OCI-LY7 (cell line): Measurements from ENCODE around the gene SERPINA1. TPM values are rescaled to one million over a fixed set of nuclear protein-coding genes. Genes with fewer than 3 reads are reported as not detected.

Experiments used
- BruUV-seq: library from RNA; stranded (reverse); fragments of 400-500 nt; replicated peaks from 2 replicates; lab custom pipeline; 2021; lab: Mats Ljungman, UMichigan
- CTCF ChIA-PET: fragments of 300-600 bp; sonication (Branson Sonifier 250); formaldehyde crosslinking; loops from one replicate; lab custom pipeline; 2022; ENCODE audit warnings: antibody characterized with exemption; ENCODE audit not compliant: unreplicated experiment; lab: Charles Lee
- POLR2A ChIA-PET: fragments of 300-600 bp; sonication (Branson Sonifier 250); formaldehyde crosslinking; loops from one replicate; lab custom pipeline; 2022; ENCODE audit warnings: antibody characterized with exemption; lab: Charles Lee
- DNase-seq: peaks from one replicate; pipeline ENCODE4 v3.0.0-alpha.2; 2015; ENCODE audit warnings: low spot score
- H2AFZ ChIP-seq: fragments of 200-600 bp; sonication (generic), shearing (Covaris generic); 2 replicates; pipeline ENCODE4 v1.6.1; 2014; ENCODE audit warnings: mild to moderate bottlenecking, antibody characterized with exemption, low read length, moderate library complexity
- H3K27ac ChIP-seq: fragments of 200-600 bp; sonication (generic); 2 replicates; pipeline ENCODE4 v1.5.1; 2014; ENCODE audit warnings: mixed run types, low read depth, mild to moderate bottlenecking, moderate library complexity, low read length, inconsistent platforms; ENCODE audit not compliant: poor library complexity, severe bottlenecking
- H3K36me3 ChIP-seq: fragments of 200-600 bp; sonication (generic); 2 replicates; pipeline ENCODE4 v1.6.1; 2014; ENCODE audit warnings: mild to moderate bottlenecking, antibody characterized with exemption, low read length, moderate library complexity, mixed read lengths; ENCODE audit not compliant: insufficient read depth
- H3K4me1 ChIP-seq: fragments of 200-600 bp; sonication (generic); 2 replicates; pipeline ENCODE4 v1.5.1; 2014; ENCODE audit warnings: mild to moderate bottlenecking, low read length; ENCODE audit not compliant: insufficient read depth, poor library complexity, severe bottlenecking
- H3K4me2 ChIP-seq: fragments of 200-600 bp; sonication (generic); 2 replicates; pipeline ENCODE4 v1.6.1; 2014; ENCODE audit warnings: mild to moderate bottlenecking, low read length
- H3K4me3 ChIP-seq: fragments of 200-600 bp; sonication (generic); 2 replicates; pipeline ENCODE4 v1.5.1; 2014; ENCODE audit warnings: mild to moderate bottlenecking, low read depth, low read length; ENCODE audit not compliant: poor library complexity, severe bottlenecking
- H3K79me2 ChIP-seq: fragments of 200-600 bp; sonication (generic); 2 replicates; pipeline ENCODE4 v1.6.1; 2016; ENCODE audit warnings: low read depth, mild to moderate bottlenecking, low read length, moderate library complexity, mixed read lengths; ENCODE audit not compliant: insufficient read depth
- H3K9me2 ChIP-seq: fragments of 200-600 bp; sonication (generic); 2 replicates; pipeline ENCODE4 v1.6.1; 2016; ENCODE audit warnings: mild to moderate bottlenecking, low read length, mixed read lengths; ENCODE audit not compliant: insufficient read depth
- H3K9me3 ChIP-seq: fragments of 200-600 bp; sonication (generic); 2 replicates; pipeline ENCODE4 v1.6.1; 2014; ENCODE audit warnings: mild to moderate bottlenecking, mixed run types, low read length, mixed read lengths
- H4K20me1 ChIP-seq: fragments of 200-600 bp; sonication (generic); 2 replicates; pipeline ENCODE4 v1.6.1; 2014; ENCODE audit warnings: mild to moderate bottlenecking, antibody characterized with exemption, low read length, moderate library complexity, mixed read lengths; ENCODE audit not compliant: insufficient read depth
- EZH2phosphoT487 ChIP-seq: fragments of 200-600 bp; sonication (generic); IDR thresholded peaks from 2 replicates; pipeline ENCODE4 v1.6.1; 2018; ENCODE audit warnings: low read depth, borderline replicate concordance, mild to moderate bottlenecking, mixed run types, antibody characterized with exemption, low read length, moderate library complexity, mixed read lengths
- intact Hi-C: fragments of 100-400 bp; cut with micrococcal nuclease; formaldehyde crosslinking; loops from one replicate; pipeline ENCODE4 v1.10.0; 2022; ENCODE audit not compliant: unreplicated experiment
- total RNA-seq, 2 experiments: library from RNA; depleted of rRNA in 1 of 2; stranded (reverse); fragments of >200 nt in 1 of 2; shearing (Covaris generic) in 1 of 2; gene quantifications; 2 replicates each; pipeline ENCODE4 v1.2.3, GENCODE V29; 2014 to 2022
- TF ChIP-seq, protein P1 (sequence below): fragments of 200-600 bp; sonication (generic); conservative IDR thresholded peaks from 2 replicates; pipeline ENCODE4 v1.5.1; 2014; ENCODE audit warnings: mild to moderate bottlenecking, antibody characterized with exemption, low read length, moderate library complexity, mixed read lengths

The SERPINA1 gene
- total RNA-seq, 2 experiments from 2014 or later: not detected

GRCh38 chr14:94361682-94362081, 26.7 kb downstream of the SERPINA1 start:
- no peaks in the 10 kb centered on the region for H3K4me1 ChIP-seq
- H4K20me1 ChIP-seq: no peaks in the 10 kb centered on the region
- BruUV-seq: no TSS peak
- H3K9me2 ChIP-seq: no peaks in the 10 kb centered on the region
- ChIA-PET POLR2A (no interaction called here), CTCF (no interaction called here)
- H3K27ac ChIP-seq: no peak overlapping the region
- H3K9me3 ChIP-seq: no peaks in the 10 kb centered on the region
- H3K79me2 ChIP-seq: no peaks in the 10 kb centered on the region
- intact Hi-C loops: no loop called here
- no peak overlapping the region for H3K4me3 ChIP-seq
- TF ChIP-seq, protein P1, sequence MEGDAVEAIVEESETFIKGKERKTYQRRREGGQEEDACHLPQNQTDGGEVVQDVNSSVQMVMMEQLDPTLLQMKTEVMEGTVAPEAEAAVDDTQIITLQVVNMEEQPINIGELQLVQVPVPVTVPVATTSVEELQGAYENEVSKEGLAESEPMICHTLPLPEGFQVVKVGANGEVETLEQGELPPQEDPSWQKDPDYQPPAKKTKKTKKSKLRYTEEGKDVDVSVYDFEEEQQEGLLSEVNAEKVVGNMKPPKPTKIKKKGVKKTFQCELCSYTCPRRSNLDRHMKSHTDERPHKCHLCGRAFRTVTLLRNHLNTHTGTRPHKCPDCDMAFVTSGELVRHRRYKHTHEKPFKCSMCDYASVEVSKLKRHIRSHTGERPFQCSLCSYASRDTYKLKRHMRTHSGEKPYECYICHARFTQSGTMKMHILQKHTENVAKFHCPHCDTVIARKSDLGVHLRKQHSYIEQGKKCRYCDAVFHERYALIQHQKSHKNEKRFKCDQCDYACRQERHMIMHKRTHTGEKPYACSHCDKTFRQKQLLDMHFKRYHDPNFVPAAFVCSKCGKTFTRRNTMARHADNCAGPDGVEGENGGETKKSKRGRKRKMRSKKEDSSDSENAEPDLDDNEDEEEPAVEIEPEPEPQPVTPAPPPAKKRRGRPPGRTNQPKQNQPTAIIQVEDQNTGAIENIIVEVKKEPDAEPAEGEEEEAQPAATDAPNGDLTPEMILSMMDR: no peak
- no peak for TF ChIP-seq EZH2phosphoT487
- H3K4me2 ChIP-seq: no peak overlapping the region
- H2AFZ ChIP-seq: no peak overlapping the region
- DNase-seq: no peak
- no peaks in the 10 kb centered on the region for H3K36me3 ChIP-seq

- Histone ChIP-seq H3K27ac (no peak overlapping the region), H3K79me2 (no peaks in the 10 kb centered on the region), H3K4me2 (no peak overlapping the region), H4K20me1 (no peaks in the 10 kb centered on the region), H3K9me2 (no peaks in the 10 kb centered on the region), H3K4me1 (no peaks in the 10 kb centered on the region), H2AFZ (no peak overlapping the region), H3K36me3 (no peaks in the 10 kb centered on the region), H3K9me3 (no peaks in the 10 kb centered on the region), H3K4me3 (no peak overlapping the region)
- ChIA-PET CTCF (no interaction called here), POLR2A (interaction anchor here (0.6 kb wide), 1 partner anchor 48 kb away, joined by 3 read pairs; no protein-coding TSS in a partner anchor)
- TF ChIP-seq, protein P1: no peak
- no peak for TF ChIP-seq EZH2phosphoT487
- no peak for DNase-seq
- intact Hi-C loops: no loop called here
- no TSS peak for BruUV-seq
Observed at GRCh38 chr14:94360945-94361565, 27.3 kb downstream of the SERPINA1 start.

DNA sequence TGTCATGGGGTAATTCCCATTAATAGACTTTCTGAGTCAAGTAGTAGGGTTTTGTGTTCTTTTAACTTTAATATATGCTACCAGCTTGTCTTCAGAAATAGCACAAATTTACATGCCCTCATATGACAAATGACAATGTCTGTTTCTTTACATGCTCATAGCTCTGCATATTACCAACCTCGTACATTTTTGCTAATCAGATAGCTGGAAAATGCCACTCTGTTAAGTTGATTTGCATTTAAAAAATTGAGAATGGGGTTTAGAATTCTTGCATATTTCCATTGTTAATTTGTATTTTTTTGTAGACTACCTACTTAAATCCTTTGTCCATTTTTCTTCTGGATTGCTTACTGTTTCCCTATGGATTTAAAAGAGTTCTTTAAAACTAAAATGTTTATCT, 31.2 kb downstream of the SERPINA1 start:
- TF ChIP-seq EZH2phosphoT487: no peak
- TF ChIP-seq, protein P1: no peak
- Histone ChIP-seq H4K20me1 (no peaks in the 10 kb centered on the region), H3K9me3 (no peaks in the 10 kb centered on the region), H3K79me2 (no peaks in the 10 kb centered on the region), H3K4me1 (no peaks in the 10 kb centered on the region), H3K4me2 (no peak overlapping the region), H3K9me2 (no peaks in the 10 kb centered on the region), H3K4me3 (no peak overlapping the region), H3K36me3 (no peaks in the 10 kb centered on the region), H2AFZ (no peak overlapping the region), H3K27ac (no peak overlapping the region)
- BruUV-seq: no TSS peak
- ChIA-PET POLR2A (interaction anchor here (1.2 kb wide), 1 partner anchor 8 kb away, joined by 3 read pairs; no protein-coding TSS in a partner anchor), CTCF (no interaction called here)
- intact Hi-C loops: no loop called here
- no peak for DNase-seq
